Measurements from ENCODE around the gene VN1R4. TPM values are rescaled to one million over a fixed set of nuclear protein-coding genes. Genes with fewer than 3 reads are reported as not detected.
"Not testable (repeated sequence)": the region's sequence is repeated elsewhere in the genome, so short reads cannot be mapped to it uniquely, and the experiment has no call there.

The VN1R4 gene
- total and polyA plus RNA-seq, 2 of the 13 experiments (the other 11 are each of a cell fraction or from before 2014, with no cell fraction given), result not detected

DNA sequence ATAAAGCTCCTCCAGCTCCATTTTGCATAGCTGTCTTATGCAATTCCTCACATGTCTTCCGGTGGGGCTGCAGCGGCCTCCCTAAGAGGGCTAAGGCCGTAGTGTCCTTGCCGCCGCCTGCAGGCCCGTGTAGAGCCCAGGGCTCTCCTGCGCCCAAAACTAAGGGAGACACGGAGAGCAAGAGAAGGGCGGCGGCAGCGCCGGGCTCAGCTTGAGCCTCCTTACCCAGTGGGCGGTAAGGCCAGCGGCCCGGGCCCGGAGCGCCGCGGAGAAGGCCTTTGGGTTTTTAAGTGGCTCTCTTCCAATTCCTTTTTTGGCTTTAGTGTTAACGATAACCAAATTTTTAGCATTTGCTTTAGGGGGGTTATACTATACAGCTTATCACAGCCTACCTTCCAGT is 42.9 kb downstream of the VN1R4 start:
- POLR2A ChIA-PET, result no interaction called here
- Histone ChIP-seq H3K4me3 (replicated peaks in 1 of 3; ENCODE audit: insufficient read depth in 1 of 3, low read depth in 2 of 3, low read length in 3 of 3) (no peak overlapping the region), H3K79me2 (ENCODE audit: insufficient read depth, low read length) (no peaks in the 10 kb centered on the region), H3K27me3 (ENCODE audit: control insufficient read depth in 1 of 2, insufficient read depth in 2 of 2, low read length in 2 of 2) (no peaks in the 10 kb centered on the region), H3K9me3 (ENCODE audit: low read length) (peaks cover 74% of the 10 kb centered on the region), H3K9ac (ENCODE audit: insufficient read depth, low read depth, low read length) (no peak overlapping the region), H3K27ac (ENCODE audit: extremely low read length, insufficient read depth, low read length) (no peak overlapping the region), H3K4me1 (ENCODE audit: insufficient read depth, low read length) (no peaks in the 10 kb centered on the region), H4K20me1 (ENCODE audit: insufficient read depth, low read length) (no peaks in the 10 kb centered on the region), H3K4me2 (ENCODE audit: low read depth, low read length) (no peak overlapping the region), H2AFZ (ENCODE audit: low read length) (no peak overlapping the region), H3K36me3 (replicated peaks in 1 of 2; ENCODE audit: control insufficient read depth in 1 of 2, insufficient read depth in 2 of 2, low read length in 2 of 2) (no peaks in the 10 kb centered on the region)
- no peak for ATAC-seq
- DNase-seq (ENCODE audit: low spot score), result no peak
- intact Hi-C loops (cut with micrococcal nuclease; ENCODE audit: unreplicated experiment) (no loop called here), in situ Hi-C loops (cut with HindIII; ENCODE audit: extremely low pct_ligation_motif_present, low pct_unique_long_range_greater_than_20kb) (no loop called here)
- 74% methylated on average over 20 of the region's 20 CpGs for WGBS (ENCODE audit: low lambda C conversion rate)
- FAIRE-seq, result no peak
- BruUV-seq (replicated peaks), result no TSS peak
- CTCF ChIA-PET (ENCODE audit: low intra/inter-chr PET ratio, low total read pairs), result no interaction called here
- TF ChIP-seq ZSCAN30 (CRISPR knock-in tag; IDR thresholded peaks at IDR 0.05) (no peak), SATB2 (CRISPR knock-in tag; IDR thresholded peaks at IDR 0.05) (no peak), SMYD3 (CRISPR knock-in tag; IDR thresholded peaks at IDR 0.05) (no peak), PTBP1 (IDR thresholded peaks at IDR 0.05; ENCODE audit: low read depth, low read length, poor library complexity, severe bottlenecking) (no peak), ZNF10 (CRISPR knock-in tag; IDR thresholded peaks at IDR 0.05; ENCODE audit: borderline replicate concordance, low read depth) (no peak), PHB2 (IDR thresholded peaks at IDR 0.05; ENCODE audit: partially characterized antibody) (no peak), SMC3 (IDR thresholded peaks at IDR 0.05; ENCODE audit: low read length) (no peak), ZSCAN20 (CRISPR knock-in tag; IDR thresholded peaks at IDR 0.05; ENCODE audit: borderline replicate concordance) (no peak), THAP11 (CRISPR knock-in tag; IDR thresholded peaks at IDR 0.05) (no peak)
- TF ChIP-seq, protein P1, sequence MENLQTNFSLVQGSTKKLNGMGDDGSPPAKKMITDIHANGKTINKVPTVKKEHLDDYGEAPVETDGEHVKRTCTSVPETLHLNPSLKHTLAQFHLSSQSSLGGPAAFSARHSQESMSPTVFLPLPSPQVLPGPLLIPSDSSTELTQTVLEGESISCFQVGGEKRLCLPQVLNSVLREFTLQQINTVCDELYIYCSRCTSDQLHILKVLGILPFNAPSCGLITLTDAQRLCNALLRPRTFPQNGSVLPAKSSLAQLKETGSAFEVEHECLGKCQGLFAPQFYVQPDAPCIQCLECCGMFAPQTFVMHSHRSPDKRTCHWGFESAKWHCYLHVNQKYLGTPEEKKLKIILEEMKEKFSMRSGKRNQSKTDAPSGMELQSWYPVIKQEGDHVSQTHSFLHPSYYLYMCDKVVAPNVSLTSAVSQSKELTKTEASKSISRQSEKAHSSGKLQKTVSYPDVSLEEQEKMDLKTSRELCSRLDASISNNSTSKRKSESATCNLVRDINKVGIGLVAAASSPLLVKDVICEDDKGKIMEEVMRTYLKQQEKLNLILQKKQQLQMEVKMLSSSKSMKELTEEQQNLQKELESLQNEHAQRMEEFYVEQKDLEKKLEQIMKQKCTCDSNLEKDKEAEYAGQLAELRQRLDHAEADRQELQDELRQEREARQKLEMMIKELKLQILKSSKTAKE (CRISPR knock-in tag; IDR thresholded peaks at IDR 0.05; ENCODE audit: borderline replicate concordance), result no peak

DNA sequence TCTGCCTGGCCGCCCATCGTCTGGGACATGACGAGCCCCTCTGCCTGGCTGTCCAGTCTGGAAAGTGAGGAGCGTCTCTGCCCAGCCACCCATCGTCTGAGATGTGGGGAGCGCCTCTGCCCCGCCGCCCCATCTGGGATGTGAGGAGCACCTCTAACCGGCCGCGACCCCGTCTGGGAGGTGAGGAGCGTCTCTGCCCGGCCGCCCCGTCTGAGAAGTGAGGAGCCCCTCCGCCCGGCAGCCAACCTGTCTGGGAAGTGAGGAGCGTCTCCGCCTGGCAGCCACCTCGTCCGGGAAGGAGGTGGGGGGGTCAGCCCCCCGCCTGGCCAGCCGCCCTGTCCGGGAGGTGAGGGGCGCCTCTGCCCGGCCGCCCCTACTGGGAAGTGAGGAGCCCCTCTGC is 44.8 kb downstream of the VN1R4 start:
- H4K20me1 ChIP-seq (ENCODE audit: insufficient read depth, low read length); FAIRE-seq; H3K36me3 ChIP-seq (replicated peaks in 1 of 2; ENCODE audit: control insufficient read depth in 1 of 2, insufficient read depth in 2 of 2, low read length in 2 of 2); ATAC-seq; H3K27ac ChIP-seq (ENCODE audit: extremely low read length, insufficient read depth, low read length); DNase-seq (ENCODE audit: low spot score); POLR2A ChIA-PET; intact Hi-C loops (cut with micrococcal nuclease; ENCODE audit: unreplicated experiment); H3K4me3 ChIP-seq (replicated peaks in 1 of 3; ENCODE audit: insufficient read depth in 1 of 3, low read depth in 2 of 3, low read length in 3 of 3); H3K4me2 ChIP-seq (ENCODE audit: low read depth, low read length); H3K27me3 ChIP-seq (ENCODE audit: control insufficient read depth in 1 of 2, insufficient read depth in 2 of 2, low read length in 2 of 2); H3K9ac ChIP-seq (ENCODE audit: insufficient read depth, low read depth, low read length); CTCF ChIA-PET (ENCODE audit: low intra/inter-chr PET ratio, low total read pairs); in situ Hi-C loops (cut with HindIII; ENCODE audit: extremely low pct_ligation_motif_present, low pct_unique_long_range_greater_than_20kb); H3K4me1 ChIP-seq (ENCODE audit: insufficient read depth, low read length); H2AFZ ChIP-seq (ENCODE audit: low read length); H3K79me2 ChIP-seq (ENCODE audit: insufficient read depth, low read length); BruUV-seq (replicated peaks): not testable (repeated sequence)
- peaks cover 73% of the 10 kb centered on the region for H3K9me3 ChIP-seq (ENCODE audit: low read length)
- WGBS (ENCODE audit: low lambda C conversion rate), result no CpG with 5 or more reads among the region's 28 CpGs

Measured in HepG2 (cell line).